ENCODE measurements around the gene NUDT17. TPM values are rescaled to one million over a fixed set of nuclear protein-coding genes. Genes with fewer than 3 reads are reported as not detected.

NUDT17 gene
- 3.8 TPM for total RNA-seq (ENCODE audit: unreplicated experiment)
- long read RNA-seq, partial matches to known transcripts = 1 of 4 reads
- long read RNA-seq, other reads (novel, unspliced or antisense) = 3 of 4 reads

- no peak within 1 kb of the TSS for H3K27ac Mint-ChIP-seq (ENCODE audit: unreplicated experiment)
- peaks cover 3% of the 10 kb centered on the region for H3K27me3 Mint-ChIP-seq (ENCODE audit: unreplicated experiment)
- peak within 1 kb of the TSS; percentile 87 for H3K4me3 Mint-ChIP-seq (ENCODE audit: unreplicated experiment)
- peak; percentile 79 for TF ChIP-seq CTCF (IDR thresholded peaks at IDR 0.05; ENCODE audit: unreplicated experiment)
- DNase-seq (ENCODE audit: low spot score) = peak; percentile 81
- peaks cover 28% of the 10 kb centered on the region for H3K36me3 Mint-ChIP-seq (ENCODE audit: low read depth, unreplicated experiment)
- no peaks in the 10 kb centered on the region for H3K4me1 Mint-ChIP-seq (ENCODE audit: unreplicated experiment)
- H3K9me3 Mint-ChIP-seq (ENCODE audit: unreplicated experiment) = no peaks in the 10 kb centered on the region
Observed at GRCh38 chr1:145845514-145846161, at the start of gene NUDT17. TSS of gene NUDT17 (plus strand) at chr1:145845630. CDS start at chr1:145845641, 11 bp downstream.

- DNase-seq (ENCODE audit: low spot score) = no peak
- peaks cover 3% of the 10 kb centered on the region for H3K27me3 Mint-ChIP-seq (ENCODE audit: unreplicated experiment)
- H3K4me3 Mint-ChIP-seq (ENCODE audit: unreplicated experiment) = peak overlapping the region; percentile 76
- no peak overlapping the region for H3K27ac Mint-ChIP-seq (ENCODE audit: unreplicated experiment)
- TF ChIP-seq CTCF (IDR thresholded peaks at IDR 0.05; ENCODE audit: unreplicated experiment) = no peak
- H3K9me3 Mint-ChIP-seq (ENCODE audit: unreplicated experiment) = peaks cover 9% of the 10 kb centered on the region
- peaks cover 40% of the 10 kb centered on the region for H3K36me3 Mint-ChIP-seq (ENCODE audit: low read depth, unreplicated experiment)
- H3K4me1 Mint-ChIP-seq (ENCODE audit: unreplicated experiment) = peaks cover under 1% of the 10 kb centered on the region
Observed at GRCh38 chr1:145796753-145797152, 48.7 kb upstream of the NUDT17 start.

- no peak for TF ChIP-seq CTCF (IDR thresholded peaks at IDR 0.05; ENCODE audit: unreplicated experiment)
- H3K4me1 Mint-ChIP-seq (ENCODE audit: unreplicated experiment) = peaks cover 12% of the 10 kb centered on the region
- H3K27ac Mint-ChIP-seq (ENCODE audit: unreplicated experiment) = no peak overlapping the region
- H3K27me3 Mint-ChIP-seq (ENCODE audit: unreplicated experiment) = no peaks in the 10 kb centered on the region
- no peak overlapping the region for H3K4me3 Mint-ChIP-seq (ENCODE audit: unreplicated experiment)
- H3K36me3 Mint-ChIP-seq (ENCODE audit: low read depth, unreplicated experiment) = peaks cover 35% of the 10 kb centered on the region
- H3K9me3 Mint-ChIP-seq (ENCODE audit: unreplicated experiment) = peaks cover 9% of the 10 kb centered on the region
- no peak for DNase-seq (ENCODE audit: low spot score)
Observed at GRCh38 chr1:145799806-145800205, 45.6 kb upstream of the NUDT17 start.

GRCh38 chr1:145804235-145805045 is 41.0 kb upstream of the NUDT17 start:
- no peaks in the 10 kb centered on the region for H3K27me3 Mint-ChIP-seq (ENCODE audit: unreplicated experiment)
- no peak overlapping the region for H3K4me3 Mint-ChIP-seq (ENCODE audit: unreplicated experiment)
- H3K4me1 Mint-ChIP-seq (ENCODE audit: unreplicated experiment) = peaks cover 12% of the 10 kb centered on the region
- no peaks in the 10 kb centered on the region for H3K9me3 Mint-ChIP-seq (ENCODE audit: unreplicated experiment)
- TF ChIP-seq CTCF (IDR thresholded peaks at IDR 0.05; ENCODE audit: unreplicated experiment) = no peak
- H3K27ac Mint-ChIP-seq (ENCODE audit: unreplicated experiment) = no peak overlapping the region
- peaks cover 7% of the 10 kb centered on the region for H3K36me3 Mint-ChIP-seq (ENCODE audit: low read depth, unreplicated experiment)
- no peak for DNase-seq (ENCODE audit: low spot score)

- no peak for TF ChIP-seq CTCF (IDR thresholded peaks at IDR 0.05; ENCODE audit: unreplicated experiment)
- Mint-ChIP-seq H3K4me3 (ENCODE audit: unreplicated experiment) (no peak overlapping the region), H3K36me3 (ENCODE audit: low read depth, unreplicated experiment) (peaks cover 4% of the 10 kb centered on the region), H3K27ac (ENCODE audit: unreplicated experiment) (no peak overlapping the region), H3K4me1 (ENCODE audit: unreplicated experiment) (peaks cover 12% of the 10 kb centered on the region), H3K27me3 (ENCODE audit: unreplicated experiment) (no peaks in the 10 kb centered on the region), H3K9me3 (ENCODE audit: unreplicated experiment) (no peaks in the 10 kb centered on the region)
- no peak for DNase-seq (ENCODE audit: low spot score)
Observed at GRCh38 chr1:145805057-145805456, 40.4 kb upstream of the NUDT17 start.
